Left lung (tissue), 10 donors: ENCODE results near the gene USF1. TPM values are rescaled to one million over a fixed set of nuclear protein-coding genes. Genes with fewer than 3 reads are reported as not detected.

Experiments used
- ATAC-seq: fragments of 200-7000 bp; cut with Tn5 transposase; one replicate; pipeline ENCODE4 v1.9.1; 2020; ENCODE audit warnings: moderate library complexity
- DNase-seq, 4 donors: peaks; one replicate each; pipeline ENCODE4 v3.0.0-alpha.2; 2013 to 2020
- H3K27ac ChIP-seq, 2 donors: fragments of 200-600 bp; sonication (generic) in 1 of 2; one replicate each; pipeline versions ENCODE4 v1.5.0 to v1.8.0; 2020 to 2021
- H3K27me3 ChIP-seq, 2 donors: fragments of 200-600 bp; sonication (generic) in 1 of 2; one replicate each; pipeline versions ENCODE4 v1.5.0 to v1.8.0; 2020 to 2021
- H3K36me3 ChIP-seq, 2 donors: fragments of 200-600 bp; sonication (generic) in 1 of 2; one replicate each; pipeline versions ENCODE4 v1.5.0 to v1.8.0; 2020 to 2021
- H3K4me1 ChIP-seq, 2 donors: fragments of 200-600 bp; one replicate each; pipeline ENCODE4 v1.8.0; 2021
- H3K4me3 ChIP-seq, 2 donors: fragments of 200-600 bp; sonication (generic) in 1 of 2; one replicate each; pipeline versions ENCODE4 v1.5.0 to v1.8.0; 2020 to 2021; ENCODE audit warnings: mild to moderate bottlenecking in 1 of 2
- H3K9me3 ChIP-seq, 2 donors: fragments of 200-600 bp; sonication (generic) in 1 of 2; one replicate each; pipeline versions ENCODE4 v1.5.0 to v1.8.0; 2020 to 2021
- intact Hi-C, 2 donors: fragments of 100-400 bp; cut with DNase I; formaldehyde crosslinking; loops; one replicate each; pipeline versions ENCODE4 v1.11.2 to v1.14.2; 2022
- polyA plus RNA-seq, 6 donors: library from polyadenylated mRNA; unstranded; fragments of 120-200 nt; gene quantifications; one replicate each; pipeline ENCODE4 v1.2.1, GENCODE V29; 2013; ENCODE audit not compliant: insufficient read length in 6 of 6
- total RNA-seq, 2 donors: library from RNA; stranded (reverse); fragmentation: NEBNext Ultra II Directional; extraction: Animal tissue kit (Norgen Biotek cat#: 25700); gene quantifications; one replicate each; pipeline ENCODE4 v1.2.1, GENCODE V29; 2021
- TF ChIP-seq, protein P1 (sequence below), 2 donors: fragments of 200-600 bp; sonication (generic) in 1 of 2; IDR thresholded peaks; one replicate each; pipeline versions ENCODE4 v1.5.0 to v1.8.0; 2021; ENCODE audit warnings: antibody characterized with exemption in 2 of 2
- donor health status: DM: no; HTN: yes; CAD: no.
- donor health status: DM: no; HTN: no; CAD: no.

The USF1 gene
- total and polyA plus RNA-seq, 8 donors: 56.1 to 75.4 (median 66.5) TPM

DNA sequence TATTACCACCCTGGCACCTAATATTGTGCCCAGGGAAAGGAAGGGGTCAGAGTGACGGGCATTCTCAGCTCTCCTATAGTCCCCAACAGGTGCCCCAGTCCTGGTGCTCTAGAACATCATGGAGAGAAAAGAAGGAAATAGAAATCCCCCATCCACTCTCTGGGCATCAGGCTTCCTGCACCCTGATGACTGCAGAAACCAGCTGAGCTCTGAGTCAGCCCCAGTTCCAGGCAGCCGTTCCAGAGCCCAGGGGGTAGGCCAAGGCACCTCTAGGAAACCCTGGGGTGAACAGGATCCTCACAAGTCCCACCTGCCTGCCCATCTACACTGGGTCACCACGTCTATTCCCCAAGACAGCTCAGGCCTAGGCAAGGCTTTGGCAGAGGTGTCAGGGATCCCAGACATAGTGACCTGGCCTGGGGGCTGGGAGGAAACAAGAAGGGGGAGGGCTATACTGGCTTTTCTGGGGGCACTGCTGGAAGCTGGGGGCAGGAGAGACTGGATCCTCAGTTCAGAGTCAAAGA, 42.9 kb upstream of the USF1 start:
- peak overlapping the region; percentile 9 to 40 for H3K4me3 ChIP-seq
- peak; percentile 62 for ATAC-seq
- no peaks in the 10 kb centered on the region for H3K27me3 ChIP-seq

DNA sequence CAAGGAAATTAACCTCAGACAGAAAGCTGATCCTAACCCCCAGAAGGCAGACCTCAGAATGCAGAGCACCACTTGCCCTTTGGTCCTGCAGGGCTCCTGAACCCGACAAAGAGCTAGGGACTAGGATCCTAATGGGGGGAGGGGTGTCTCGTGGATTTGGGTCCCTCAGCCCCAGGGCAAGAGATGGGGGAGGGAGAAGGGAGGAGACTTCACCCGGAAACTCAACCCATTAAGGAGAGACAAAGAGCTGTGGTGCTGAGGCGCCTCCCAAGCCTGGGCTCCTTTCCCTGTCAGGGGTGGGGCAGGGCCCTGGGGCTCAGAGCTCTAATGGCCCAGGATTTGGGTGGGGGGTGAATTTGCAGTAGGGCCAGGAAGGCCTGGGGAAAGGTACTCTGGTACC, 40.7 kb upstream of the USF1 start:
- H3K27me3 ChIP-seq: no peaks in the 10 kb centered on the region
- no peak overlapping the region for H3K4me3 ChIP-seq
- no peaks in the 10 kb centered on the region for H3K36me3 ChIP-seq
- intact Hi-C loops: no loop called here
- no peak overlapping the region for H3K27ac ChIP-seq
- TF ChIP-seq, protein P1, sequence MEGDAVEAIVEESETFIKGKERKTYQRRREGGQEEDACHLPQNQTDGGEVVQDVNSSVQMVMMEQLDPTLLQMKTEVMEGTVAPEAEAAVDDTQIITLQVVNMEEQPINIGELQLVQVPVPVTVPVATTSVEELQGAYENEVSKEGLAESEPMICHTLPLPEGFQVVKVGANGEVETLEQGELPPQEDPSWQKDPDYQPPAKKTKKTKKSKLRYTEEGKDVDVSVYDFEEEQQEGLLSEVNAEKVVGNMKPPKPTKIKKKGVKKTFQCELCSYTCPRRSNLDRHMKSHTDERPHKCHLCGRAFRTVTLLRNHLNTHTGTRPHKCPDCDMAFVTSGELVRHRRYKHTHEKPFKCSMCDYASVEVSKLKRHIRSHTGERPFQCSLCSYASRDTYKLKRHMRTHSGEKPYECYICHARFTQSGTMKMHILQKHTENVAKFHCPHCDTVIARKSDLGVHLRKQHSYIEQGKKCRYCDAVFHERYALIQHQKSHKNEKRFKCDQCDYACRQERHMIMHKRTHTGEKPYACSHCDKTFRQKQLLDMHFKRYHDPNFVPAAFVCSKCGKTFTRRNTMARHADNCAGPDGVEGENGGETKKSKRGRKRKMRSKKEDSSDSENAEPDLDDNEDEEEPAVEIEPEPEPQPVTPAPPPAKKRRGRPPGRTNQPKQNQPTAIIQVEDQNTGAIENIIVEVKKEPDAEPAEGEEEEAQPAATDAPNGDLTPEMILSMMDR (IDR thresholded peaks at IDR 0.05): no peak
- ATAC-seq (no peak), DNase-seq (no peak)
- H3K9me3 ChIP-seq: no peaks in the 10 kb centered on the region
- H3K4me1 ChIP-seq: peaks cover 5 to 38% of the 10 kb centered on the region in 2 donors

More for the DNA sequence above, 42.9 kb upstream of the USF1 start:
- H3K9me3 ChIP-seq: no peaks in the 10 kb centered on the region
- H3K4me1 ChIP-seq: peaks cover 0 to 25% of the 10 kb centered on the region in 2 donors
- TF ChIP-seq, protein P1 (IDR thresholded peaks at IDR 0.05): no peak
- intact Hi-C loops: no loop called here
- DNase-seq: no peak
- peak overlapping the region; percentile 44 to 50 for H3K27ac ChIP-seq
- no peaks in the 10 kb centered on the region for H3K36me3 ChIP-seq

DNA sequence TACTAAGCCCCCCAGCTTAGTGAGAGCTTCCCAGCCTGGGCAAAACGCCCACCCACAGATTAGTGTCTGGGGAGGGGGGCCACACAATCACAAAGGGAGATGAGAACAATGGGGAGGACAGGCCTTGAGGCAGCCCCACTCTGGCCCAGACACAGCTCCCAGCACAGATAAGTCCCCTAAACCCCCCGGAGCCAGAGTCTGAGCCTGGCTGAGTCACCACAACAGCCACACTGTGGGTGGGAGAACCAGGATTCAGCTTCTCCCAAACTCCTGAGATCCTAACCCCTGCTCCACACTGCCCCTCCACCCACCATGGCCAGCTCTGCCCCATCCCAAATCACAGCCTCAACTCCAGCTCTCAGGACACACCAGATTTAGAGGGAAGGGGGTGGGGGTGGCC, 39.4 kb upstream of the USF1 start:
- Histone ChIP-seq H3K36me3 (no peaks in the 10 kb centered on the region), H3K9me3 (no peaks in the 10 kb centered on the region), H3K27me3 (no peaks in the 10 kb centered on the region), H3K4me1 (peaks cover 5 to 47% of the 10 kb centered on the region in 2 donors), H3K4me3 (no peak overlapping the region), H3K27ac (no peak overlapping the region)
- ATAC-seq (no peak), DNase-seq (no peak)
- intact Hi-C loops: no loop called here
- TF ChIP-seq, protein P1 (IDR thresholded peaks at IDR 0.05): no peak

DNA sequence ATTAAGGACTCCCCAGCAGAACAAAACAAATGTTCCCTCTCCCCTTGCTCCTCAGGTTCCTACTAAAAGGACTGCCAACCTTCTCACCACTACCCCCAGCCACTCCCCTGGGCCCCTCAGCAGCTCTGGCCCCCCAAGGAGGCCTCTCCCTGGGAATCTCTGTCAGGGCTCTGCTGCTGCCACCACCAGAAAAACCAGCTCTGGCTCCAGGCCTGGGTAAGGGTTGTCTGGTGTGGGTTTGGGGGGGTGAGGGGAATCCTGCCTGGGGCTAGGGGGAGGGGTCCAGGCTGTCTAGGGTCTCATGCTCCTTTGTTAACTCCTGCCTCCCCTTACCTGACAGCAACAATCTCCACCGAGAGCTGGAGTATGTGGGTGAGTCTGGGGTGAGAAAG, 38.8 kb upstream of the USF1 start:
- no peak for ATAC-seq
- intact Hi-C loops: no loop called here
- TF ChIP-seq, protein P1 (IDR thresholded peaks at IDR 0.05): no peak
- Histone ChIP-seq H3K36me3 (no peaks in the 10 kb centered on the region), H3K27me3 (peaks cover 0 to 5% of the 10 kb centered on the region in 2 donors), H3K4me3 (no peak overlapping the region), H3K9me3 (no peaks in the 10 kb centered on the region), H3K4me1 (peaks cover 5 to 46% of the 10 kb centered on the region in 2 donors), H3K27ac (no peak overlapping the region)
- peak in 1 of 4 donors; percentile 47 for DNase-seq

DNA sequence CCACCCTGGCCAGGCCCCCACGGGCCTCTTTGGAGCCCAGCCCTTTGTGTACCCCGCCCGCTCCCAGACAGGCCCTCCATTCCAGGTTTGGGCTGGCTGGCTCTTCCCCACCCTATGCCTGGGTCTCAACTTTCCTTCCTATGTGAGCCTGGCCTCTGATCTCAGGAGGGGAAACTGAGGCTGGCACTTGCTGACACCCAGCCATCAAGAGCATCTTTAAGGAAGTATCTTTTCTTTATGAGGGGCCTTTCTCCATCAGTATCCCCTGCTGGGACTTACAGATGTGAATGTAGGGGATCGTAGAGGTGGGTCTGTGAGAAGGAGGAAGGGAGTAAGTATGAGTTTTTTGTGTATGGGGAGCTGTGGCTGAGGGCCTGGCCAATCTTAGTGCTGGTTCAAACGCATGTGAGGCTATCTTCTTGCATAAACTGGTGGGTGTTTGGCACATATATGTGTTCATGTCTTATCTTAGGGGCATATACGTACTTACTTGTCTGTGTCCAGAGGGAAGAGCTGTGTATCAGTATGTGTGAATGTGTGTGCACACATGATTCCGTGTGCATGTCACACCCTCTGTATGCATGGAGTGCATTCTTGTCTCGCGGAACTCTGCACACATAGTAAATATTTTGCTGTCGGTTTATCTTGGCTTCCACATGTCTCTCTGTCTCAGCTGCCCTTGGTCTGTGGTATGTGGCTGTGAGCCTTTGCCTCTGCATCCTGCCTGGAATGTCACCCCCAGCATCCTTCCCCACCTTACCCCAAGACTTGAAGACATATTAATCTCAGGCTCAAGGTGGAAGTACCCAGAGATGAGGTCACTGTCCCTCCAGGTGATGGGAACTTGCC, 38.2 kb upstream of the USF1 start:
- H3K36me3 ChIP-seq: no peaks in the 10 kb centered on the region
- H3K4me3 ChIP-seq: no peak overlapping the region
- H3K27me3 ChIP-seq: peaks cover 0 to 8% of the 10 kb centered on the region in 2 donors
- H3K9me3 ChIP-seq: no peaks in the 10 kb centered on the region
- no peak for DNase-seq
- intact Hi-C loops: no loop called here
- TF ChIP-seq, protein P1 (IDR thresholded peaks at IDR 0.05): no peak
- ATAC-seq: peak; percentile 8
- H3K4me1 ChIP-seq: peaks cover 5 to 40% of the 10 kb centered on the region in 2 donors
- peak overlapping the region; percentile 53 to 68 for H3K27ac ChIP-seq
